ENCODE measurements around the gene CAPN13.

Gene CAPN13

GRCh38 chr2:30686669-30687068, 120.6 kb downstream of the CAPN13 start:
- peaks cover 0 to 6% (median 0%) of the 10 kb centered on the region in 10 experiments; a peak in 2 of 20 replicates for H3K4me1 ChIP-seq
- H3K36me3 ChIP-seq, result no peaks in the 10 kb centered on the region
- H3K4me3 ChIP-seq, result no peak overlapping the region
- no peak overlapping the region for H3K4me2 ChIP-seq
- no peaks in the 10 kb centered on the region for H4K20me1 ChIP-seq
- TF ChIP-seq Cebpa-rat (IDR thresholded peaks at IDR 0.05), result no peak
- no peak overlapping the region for H3K27ac ChIP-seq
- no peaks in the 10 kb centered on the region for H3K27me3 ChIP-seq
- H3K9me3 ChIP-seq (replicated peaks in 1 of 11), result no peaks in the 10 kb centered on the region
- H3K9ac ChIP-seq, result no peak overlapping the region

GRCh38 chr2:30686000-30686399, 121.2 kb downstream of the CAPN13 start:
- no peaks in the 10 kb centered on the region for H3K27me3 ChIP-seq

DNA sequence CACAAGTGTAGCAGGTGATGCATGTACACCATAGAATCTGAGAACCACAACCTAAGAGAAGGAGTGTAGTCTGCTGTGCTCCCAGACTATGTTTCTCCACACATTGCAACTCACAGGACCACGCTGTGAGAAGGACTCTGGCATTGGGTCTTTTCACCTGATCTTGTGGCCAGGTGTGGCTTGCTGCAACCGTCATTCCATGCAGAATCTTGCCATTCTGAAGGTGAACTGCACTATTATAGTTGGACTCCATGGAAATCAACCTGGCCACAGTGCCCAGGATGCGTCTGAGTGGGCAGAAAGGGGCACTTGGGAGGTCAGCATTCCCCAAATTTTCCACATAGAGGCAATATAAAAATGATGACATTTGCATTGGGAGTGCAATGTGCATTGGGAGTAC, 122.2 kb downstream of the CAPN13 start:
- no peaks in the 10 kb centered on the region for H3K36me3 ChIP-seq
- H4K20me1 ChIP-seq, result no peaks in the 10 kb centered on the region
- TF ChIP-seq Cebpa-rat (IDR thresholded peaks at IDR 0.05), result no peak
- H3K27me3 ChIP-seq, result no peaks in the 10 kb centered on the region
- H3K4me1 ChIP-seq, result peaks cover 0 to 6% (median 0%) of the 10 kb centered on the region in 10 experiments; a peak in 2 of 20 replicates
- no peaks in the 10 kb centered on the region for H3K9me3 ChIP-seq (replicated peaks in 1 of 11)
- no peak overlapping the region for H3K4me2 ChIP-seq
- H3K9ac ChIP-seq, result no peak overlapping the region
- no peak overlapping the region for H3K27ac ChIP-seq
- H3K4me3 ChIP-seq, result no peak overlapping the region

More at GRCh38 chr2:30686000-30686399, 121.2 kb downstream of the CAPN13 start:
- TF ChIP-seq Cebpa-rat (IDR thresholded peaks at IDR 0.05), result no peak
- Histone ChIP-seq H3K36me3 (no peaks in the 10 kb centered on the region), H3K9ac (no peak overlapping the region), H3K4me2 (no peak overlapping the region), H4K20me1 (no peaks in the 10 kb centered on the region), H3K4me1 (peaks cover 0 to 6% (median 0%) of the 10 kb centered on the region in 10 experiments; a peak in 2 of 20 replicates), H3K27ac (no peak overlapping the region), H3K9me3 (replicated peaks in 1 of 11) (no peaks in the 10 kb centered on the region), H3K4me3 (no peak overlapping the region)

GRCh38 chr2:30684516-30684915, 122.7 kb downstream of the CAPN13 start:
- peaks cover 0 to 6% (median 0%) of the 10 kb centered on the region in 10 experiments; a peak in 2 of 20 replicates for H3K4me1 ChIP-seq
- H3K36me3 ChIP-seq, result no peaks in the 10 kb centered on the region
- no peaks in the 10 kb centered on the region for H3K27me3 ChIP-seq
- H3K9ac ChIP-seq, result no peak overlapping the region
- no peak overlapping the region for H3K4me3 ChIP-seq
- H3K27ac ChIP-seq, result no peak overlapping the region
- H3K4me2 ChIP-seq, result no peak overlapping the region
- H4K20me1 ChIP-seq, result no peaks in the 10 kb centered on the region
- TF ChIP-seq Cebpa-rat (IDR thresholded peaks at IDR 0.05), result no peak
- no peaks in the 10 kb centered on the region for H3K9me3 ChIP-seq (replicated peaks in 1 of 11)

DNA sequence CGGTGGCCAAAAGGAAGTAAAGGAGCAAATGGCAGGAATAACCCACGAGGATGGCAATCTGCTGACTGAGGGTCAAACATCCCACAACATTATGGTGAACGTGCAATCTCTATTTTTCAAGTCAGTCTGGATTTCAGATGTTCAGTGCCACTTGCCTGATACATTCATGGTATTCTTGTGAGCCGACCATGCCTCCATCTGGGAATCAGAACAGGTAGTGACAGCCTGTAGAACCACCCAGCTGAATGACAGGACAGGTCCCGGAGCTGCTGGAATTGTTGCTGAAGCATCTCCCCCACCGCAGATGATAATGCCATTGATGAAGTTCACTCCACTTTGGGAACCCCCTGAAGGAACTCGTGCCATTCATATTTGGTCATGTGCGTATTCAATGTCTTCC, 123.2 kb downstream of the CAPN13 start:
- Histone ChIP-seq H3K27ac (no peak overlapping the region), H3K4me3 (no peak overlapping the region)

GRCh38 chr2:30683236-30683956, 123.8 kb downstream of the CAPN13 start:
- no peak overlapping the region for H3K4me2 ChIP-seq
- H3K4me1 ChIP-seq, result peaks cover 0 to 6% (median 0%) of the 10 kb centered on the region in 10 experiments; a peak in 2 of 20 replicates
- no peak for TF ChIP-seq Cebpa-rat (IDR thresholded peaks at IDR 0.05)
- H3K27me3 ChIP-seq, result no peaks in the 10 kb centered on the region
- no peak overlapping the region for H3K27ac ChIP-seq
- H4K20me1 ChIP-seq, result no peaks in the 10 kb centered on the region
- no peaks in the 10 kb centered on the region for H3K9me3 ChIP-seq (replicated peaks in 1 of 11)
- H3K36me3 ChIP-seq, result no peaks in the 10 kb centered on the region
- H3K4me3 ChIP-seq, result no peak overlapping the region
- no peak overlapping the region for H3K9ac ChIP-seq

More for the DNA sequence above, 123.2 kb downstream of the CAPN13 start:
- no peak overlapping the region for H3K4me2 ChIP-seq
- no peak overlapping the region for H3K9ac ChIP-seq
- no peaks in the 10 kb centered on the region for H3K27me3 ChIP-seq
- H4K20me1 ChIP-seq, result no peaks in the 10 kb centered on the region
- no peaks in the 10 kb centered on the region for H3K9me3 ChIP-seq (replicated peaks in 1 of 11)
- peaks cover 0 to 6% (median 0%) of the 10 kb centered on the region in 10 experiments; a peak in 2 of 20 replicates for H3K4me1 ChIP-seq
- H3K36me3 ChIP-seq, result no peaks in the 10 kb centered on the region
- no peak for TF ChIP-seq Cebpa-rat (IDR thresholded peaks at IDR 0.05)

GRCh38 chr2:30681022-30681421, 126.2 kb downstream of the CAPN13 start:
- H3K27ac ChIP-seq, result no peak overlapping the region
- H3K9me3 ChIP-seq (replicated peaks in 1 of 11), result no peaks in the 10 kb centered on the region
- no peak for TF ChIP-seq Cebpa-rat (IDR thresholded peaks at IDR 0.05)

DNA sequence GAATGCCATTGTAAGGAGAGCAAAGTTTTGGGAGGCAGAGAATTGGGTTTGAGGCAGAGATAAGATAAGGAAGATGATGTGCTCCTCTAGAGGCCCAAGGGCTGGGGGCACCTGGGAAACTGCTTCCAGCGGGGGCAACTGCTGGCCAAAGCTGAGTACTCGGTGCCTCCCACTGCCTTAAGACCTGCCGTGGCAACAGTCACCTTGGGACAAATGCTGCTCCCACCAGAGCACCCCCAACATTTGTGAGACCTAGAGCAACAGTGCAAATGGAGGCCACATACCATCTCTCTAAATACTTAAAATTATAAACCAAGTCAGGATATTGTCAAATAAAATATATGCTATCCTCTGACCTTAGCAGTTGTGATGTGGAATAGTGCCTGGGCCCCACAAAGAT, 127.1 kb downstream of the CAPN13 start:
- no peaks in the 10 kb centered on the region for H3K27me3 ChIP-seq
- no peak overlapping the region for H3K9ac ChIP-seq
- no peak for TF ChIP-seq Cebpa-rat (IDR thresholded peaks at IDR 0.05)
- no peak overlapping the region for H3K4me2 ChIP-seq
- no peak overlapping the region for H3K27ac ChIP-seq
- H4K20me1 ChIP-seq, result no peaks in the 10 kb centered on the region
- H3K4me1 ChIP-seq, result peaks cover 0 to 6% (median 0%) of the 10 kb centered on the region in 10 experiments; a peak in 2 of 20 replicates
- no peak overlapping the region for H3K4me3 ChIP-seq
- no peaks in the 10 kb centered on the region for H3K36me3 ChIP-seq
- no peaks in the 10 kb centered on the region for H3K9me3 ChIP-seq (replicated peaks in 1 of 11)

More at GRCh38 chr2:30681022-30681421, 126.2 kb downstream of the CAPN13 start:
- H3K4me1 ChIP-seq, result peaks cover 0 to 6% (median 0%) of the 10 kb centered on the region in 10 experiments; a peak in 2 of 20 replicates
- H3K4me2 ChIP-seq, result no peak overlapping the region
- no peaks in the 10 kb centered on the region for H3K27me3 ChIP-seq
- H3K36me3 ChIP-seq, result no peaks in the 10 kb centered on the region
- H3K9ac ChIP-seq, result no peak overlapping the region
- H3K4me3 ChIP-seq, result no peak overlapping the region
- no peaks in the 10 kb centered on the region for H4K20me1 ChIP-seq

GRCh38 chr2:30679426-30680088, 127.7 kb downstream of the CAPN13 start:
- Histone ChIP-seq H3K4me1 (peaks cover 0 to 6% (median 0%) of the 10 kb centered on the region in 10 experiments; a peak in 2 of 20 replicates), H3K27ac (no peak overlapping the region), H3K9ac (no peak overlapping the region), H3K27me3 (no peaks in the 10 kb centered on the region), H3K4me2 (no peak overlapping the region), H4K20me1 (no peaks in the 10 kb centered on the region), H3K36me3 (no peaks in the 10 kb centered on the region), H3K4me3 (no peak overlapping the region), H3K9me3 (replicated peaks in 1 of 11) (no peaks in the 10 kb centered on the region)
- TF ChIP-seq Cebpa-rat (IDR thresholded peaks at IDR 0.05), result no peak
